GM23338 (cell line): Measurements from ENCODE around the gene SH3BP4. TPM values are rescaled to one million over a fixed set of nuclear protein-coding genes. Genes with fewer than 3 reads are reported as not detected.

ENCODE experiments used
- ATAC-seq: fragments of 200-7000 bp; cut with Tn5 transposase; 3 replicates; pipeline ENCODE4 v1.9.1; 2020
- DNase-seq: peaks from one replicate; pipeline ENCODE4 v3.0.0-alpha.2; 2015; ENCODE audit warnings: low spot score
- H2AFZ ChIP-seq: fragments of 200-600 bp; sonication (generic); 2 replicates; pipeline ENCODE4 v1.8.0; 2016; ENCODE audit warnings: antibody characterized with exemption, mild to moderate bottlenecking, moderate library complexity
- H3F3A ChIP-seq: fragments of 200-600 bp; sonication (generic); replicated peaks from 2 replicates; pipeline ENCODE4 v1.8.0; 2017; ENCODE audit warnings: antibody characterized with exemption, mixed run types, low read depth
- H3K27ac ChIP-seq: fragments of 200-600 bp; sonication (generic); 2 replicates; pipeline ENCODE4 v1.6.1; 2016; ENCODE audit warnings: low read depth
- H3K27me3 ChIP-seq: fragments of 200-600 bp; sonication (generic); 2 replicates; pipeline ENCODE4 v1.8.0; 2016; ENCODE audit warnings: mild to moderate bottlenecking, mixed run types, moderate library complexity; ENCODE audit not compliant: insufficient read depth
- H3K36me3 ChIP-seq: fragments of 200-600 bp; sonication (generic); 2 replicates; pipeline ENCODE4 v1.8.0; 2016; ENCODE audit warnings: mild to moderate bottlenecking; ENCODE audit not compliant: insufficient read depth
- H3K4me1 ChIP-seq: fragments of 200-600 bp; sonication (generic); 2 replicates; pipeline ENCODE4 v1.8.0; 2016; ENCODE audit warnings: mild to moderate bottlenecking, moderate library complexity; ENCODE audit not compliant: insufficient read depth
- H3K4me2 ChIP-seq: fragments of 200-600 bp; sonication (generic); 2 replicates; pipeline ENCODE4 v1.7.1; 2017; ENCODE audit warnings: mixed run types
- H3K4me3 ChIP-seq: fragments of 200-600 bp; sonication (generic); 2 replicates; pipeline ENCODE4 v1.6.1; 2016; ENCODE audit warnings: mixed run types
- H3K79me2 ChIP-seq: fragments of 200-600 bp; sonication (generic); replicated peaks from 2 replicates; pipeline ENCODE4 v1.8.0; 2017; ENCODE audit warnings: mild to moderate bottlenecking; ENCODE audit not compliant: insufficient read depth
- H3K9me2 ChIP-seq: fragments of 200-600 bp; sonication (generic); 2 replicates; pipeline ENCODE4 v1.8.0; 2017; ENCODE audit not compliant: insufficient read depth
- H4K20me1 ChIP-seq: fragments of 200-600 bp; sonication (generic); replicated peaks from 2 replicates; pipeline ENCODE4 v1.8.0; 2017; ENCODE audit warnings: mild to moderate bottlenecking; ENCODE audit not compliant: insufficient read depth
- H3K27ac Mint-ChIP-seq: 2 replicates; pipeline ENCODE4 v1.8.0; 2020; ENCODE audit warnings: inconsistent platforms, mild to moderate bottlenecking, moderate library complexity, mixed read lengths
- H3K27me3 Mint-ChIP-seq: 3 replicates; pipeline ENCODE4 v1.8.0; 2022; ENCODE audit warnings: low read depth, mild to moderate bottlenecking, moderate library complexity, mixed read lengths, inconsistent platforms; ENCODE audit not compliant: insufficient read depth, poor library complexity
- H3K36me3 Mint-ChIP-seq: 3 replicates; pipeline ENCODE4 v1.8.0; 2021; ENCODE audit warnings: low read depth, mild to moderate bottlenecking, inconsistent platforms, moderate library complexity, mixed read lengths
- H3K4me1 Mint-ChIP-seq: 3 replicates; pipeline ENCODE4 v1.8.0; 2020; ENCODE audit warnings: mild to moderate bottlenecking, inconsistent platforms, mixed read lengths
- H3K4me3 Mint-ChIP-seq: 3 replicates; pipeline ENCODE4 v1.8.0; 2021; ENCODE audit warnings: moderate library complexity, mild to moderate bottlenecking, inconsistent platforms, mixed read lengths
- H3K9me3 Mint-ChIP-seq: 3 replicates; pipeline ENCODE4 v1.8.0; 2020; ENCODE audit warnings: moderate library complexity, mild to moderate bottlenecking, inconsistent platforms, mixed read lengths
- CREB1 ChIP-seq: fragments of 250-450 bp; sonication (Bioruptor Pico); IDR thresholded peaks from 2 replicates; pipeline ENCODE4 v1.5.0; 2020; ENCODE audit warnings: low read depth, mild to moderate bottlenecking, moderate library complexity
- CTCF ChIP-seq, 2 experiments: fragments of 200-600 bp in 1 of 2; sonication (generic) in 1 of 2; conservative IDR thresholded peaks; 2 replicates each; pipeline versions ENCODE4 v1.5.1 to v1.6.1; 2016 to 2017; ENCODE audit warnings: antibody characterized with exemption in 2 of 2, low read depth in 2 of 2, mild to moderate bottlenecking in 2 of 2, moderate library complexity in 1 of 2
- ZNF114 ChIP-seq: fragments of 250-450 bp; sonication (Bioruptor Pico); IDR thresholded peaks from 2 replicates; pipeline ENCODE4 v1.5.0; 2020; ENCODE audit warnings: mild to moderate bottlenecking, moderate library complexity
- ZNF331 ChIP-seq: fragments of 250-450 bp; sonication (Bioruptor Pico); IDR thresholded peaks from 2 replicates; pipeline ENCODE4 v1.5.0; 2020; ENCODE audit warnings: low read depth, mild to moderate bottlenecking, moderate library complexity
- ZNF462 ChIP-seq: fragments of 250-450 bp; sonication (Bioruptor Pico); IDR thresholded peaks from 2 replicates; pipeline ENCODE4 v1.5.0; 2020; ENCODE audit warnings: mild to moderate bottlenecking, moderate library complexity
- polyA plus RNA-seq: library from polyadenylated mRNA; unstranded; fragments of >200 nt; fragmentation: Nextera tagmentation; extraction: Ambion mirVana; gene quantifications from 2 replicates; pipeline ENCODE4 v1.2.1, GENCODE V29; 2016
- total RNA-seq: library from RNA; depleted of rRNA; stranded (reverse); fragments of >200 nt; shearing (Covaris generic); gene quantifications from 2 replicates; pipeline ENCODE4 v1.2.3, GENCODE V29; 2014

Gene SH3BP4
- total and polyA plus RNA-seq, 2 experiments from 2014 or later = 15.6 to 50.9 TPM

GRCh38 chr2:234991290-234991689 is 39.5 kb downstream of the SH3BP4 start:
- peaks cover 30% of the 10 kb centered on the region; the same call in 2 of the 3 replicates for H3K36me3 Mint-ChIP-seq
- TF ChIP-seq ZNF114 (CRISPR knock-in tag) (no peak), CREB1 (CRISPR knock-in tag) (no peak), CTCF (conservative IDR thresholded peaks at IDR 0.05; ENCODE audit: low read depth in 2 of 2) (no peak), ZNF331 (CRISPR knock-in tag) (no peak), ZNF462 (CRISPR knock-in tag) (no peak)

More at GRCh38 chr2:234991290-234991689, 39.5 kb downstream of the SH3BP4 start:
- Histone ChIP-seq H3K27ac (no peak overlapping the region), H2AFZ (no peak overlapping the region), H3K79me2 (peaks cover 94% of the 10 kb centered on the region), H3F3A (no peaks in the 10 kb centered on the region), H3K36me3 (no peaks in the 10 kb centered on the region), H3K4me3 (no peak overlapping the region), H4K20me1 (peaks cover 4% of the 10 kb centered on the region; the same call in 1 of the 2 replicates), H3K9me2 (peaks cover 12% of the 10 kb centered on the region; the same call in 1 of the 2 replicates), H3K4me1 (peaks cover 32% of the 10 kb centered on the region), H3K27me3 (no peaks in the 10 kb centered on the region), H3K4me2 (no peak overlapping the region)
- Mint-ChIP-seq H3K27me3 (peaks cover 16% of the 10 kb centered on the region), H3K9me3 (no peaks in the 10 kb centered on the region; the same call in 2 of the 3 replicates), H3K4me1 (peaks cover 30% of the 10 kb centered on the region), H3K4me3 (no peak overlapping the region), H3K27ac (no peak overlapping the region)
- DNase-seq (no peak), ATAC-seq (no peak)
